ENCODE data around the gene PLEKHA7.

Gene PLEKHA7

DNA sequence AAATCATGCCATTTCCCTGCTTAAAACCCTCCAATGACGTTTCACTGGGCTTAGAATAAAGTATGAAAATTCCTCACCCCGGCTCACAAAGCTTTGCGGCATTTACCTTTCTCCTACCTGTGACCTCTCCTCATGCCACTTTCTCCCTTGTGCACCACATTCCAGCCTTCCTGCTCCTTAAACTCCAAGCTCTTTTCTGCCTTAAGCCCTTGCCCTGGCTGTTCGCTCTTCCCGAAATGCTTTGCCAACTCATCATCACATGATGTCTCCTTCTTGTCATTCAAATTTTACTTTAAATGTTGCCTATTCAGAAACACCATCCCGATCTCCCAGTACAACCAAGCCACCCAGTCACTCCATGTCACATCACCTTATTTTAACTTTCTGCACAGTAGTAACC lies 2.0 kb downstream of the PLEKHA7 start:
- TF ChIP-seq REST (IDR thresholded peaks at IDR 0.05; ENCODE audit: insufficient read depth in 1 of 2, low read depth in 2 of 2, low read length in 2 of 2), result no peak
- TF ChIP-seq POLR2AphosphoS5 (IDR thresholded peaks at IDR 0.05; ENCODE audit: low read depth, low read length), result no peak
- TF ChIP-seq TAF1 (IDR thresholded peaks at IDR 0.05; ENCODE audit: borderline replicate concordance, insufficient read depth, low read length), result no peak
- no peak for TF ChIP-seq SIN3A (IDR thresholded peaks at IDR 0.05; ENCODE audit: borderline replicate concordance, insufficient read depth, low read length)
- no peak for TF ChIP-seq FOXP2 (optimal IDR thresholded peaks at IDR 0.05; ENCODE audit: borderline replicate concordance, extremely low read depth, extremely low read length, insufficient read depth)

DNA sequence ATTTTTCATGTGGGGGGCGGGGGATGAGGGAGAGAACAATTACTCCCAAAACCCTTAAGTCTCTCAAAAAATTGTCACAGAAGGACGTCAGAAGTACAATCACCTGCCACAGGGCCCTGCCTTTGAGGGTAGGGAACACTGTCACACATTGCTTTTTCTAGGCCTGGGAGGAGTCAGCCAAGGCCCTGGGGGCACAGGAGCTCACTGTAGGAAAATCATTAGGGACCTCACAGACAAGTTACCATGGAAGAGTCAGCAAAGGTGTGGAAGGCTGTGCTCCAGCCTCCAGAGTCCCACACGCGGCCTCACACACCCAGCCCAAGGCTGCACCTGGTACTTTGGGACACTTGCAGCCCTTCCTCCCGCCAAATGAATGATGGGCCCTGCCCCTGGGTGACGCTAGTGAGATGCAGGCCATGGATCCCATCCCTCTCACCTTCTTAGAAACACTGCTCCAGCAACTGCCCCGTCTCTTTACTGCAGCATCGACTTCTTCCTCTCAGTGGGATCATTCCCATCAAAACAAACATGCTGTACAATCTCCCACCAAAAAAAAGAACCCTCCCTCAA lies 3.3 kb downstream of the PLEKHA7 start:
- TF ChIP-seq SIN3A (IDR thresholded peaks at IDR 0.05; ENCODE audit: borderline replicate concordance, insufficient read depth, low read length) (no peak), TAF1 (IDR thresholded peaks at IDR 0.05; ENCODE audit: borderline replicate concordance, insufficient read depth, low read length) (no peak), FOXP2 (optimal IDR thresholded peaks at IDR 0.05; ENCODE audit: borderline replicate concordance, extremely low read depth, extremely low read length, insufficient read depth) (no peak), REST (IDR thresholded peaks at IDR 0.05; ENCODE audit: insufficient read depth in 1 of 2, low read depth in 2 of 2, low read length in 2 of 2) (no peak), POLR2AphosphoS5 (IDR thresholded peaks at IDR 0.05; ENCODE audit: low read depth, low read length) (no peak)

DNA sequence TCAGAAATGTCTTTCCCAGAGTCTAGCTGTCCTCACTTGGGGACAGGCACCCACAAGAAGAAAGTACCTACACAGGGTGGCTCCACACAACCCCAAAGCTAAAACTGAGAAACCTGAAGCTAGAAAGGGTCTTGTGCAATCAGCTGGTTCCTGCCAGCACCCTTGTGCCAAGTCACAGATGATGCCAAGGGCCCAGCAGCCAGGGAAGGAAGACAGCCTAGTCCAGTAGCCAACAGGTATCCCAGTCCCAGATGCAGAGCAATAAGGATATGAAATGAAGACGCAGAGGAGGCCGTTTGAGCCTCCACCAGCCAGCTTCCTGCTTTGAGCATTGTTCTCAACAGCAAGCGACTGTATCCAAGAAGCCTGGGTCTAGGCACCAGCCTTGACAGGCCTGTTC lies 6.1 kb downstream of the PLEKHA7 start:
- no peak for TF ChIP-seq FOXP2 (optimal IDR thresholded peaks at IDR 0.05; ENCODE audit: borderline replicate concordance, extremely low read depth, extremely low read length, insufficient read depth)

DNA sequence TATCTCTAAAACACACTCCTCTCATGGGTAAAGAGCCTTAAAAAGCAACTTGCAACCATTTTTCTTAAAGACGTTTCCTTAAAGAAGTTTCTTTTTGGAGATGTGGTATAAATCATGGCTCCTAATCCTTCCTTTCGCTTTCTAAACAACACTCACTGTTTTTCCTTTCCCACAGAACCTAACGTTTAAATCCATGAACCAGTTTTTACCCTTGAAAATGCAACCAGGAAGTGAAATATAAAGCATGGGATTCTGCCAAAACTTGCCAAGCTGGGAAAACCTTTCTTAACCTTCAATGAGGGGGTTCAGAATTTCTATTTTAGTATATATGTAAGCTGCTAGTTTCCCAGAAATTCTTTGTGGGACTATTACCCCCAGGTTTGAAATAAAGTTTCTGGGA lies 8.6 kb downstream of the PLEKHA7 start:
- TF ChIP-seq POLR2AphosphoS5 (IDR thresholded peaks at IDR 0.05; ENCODE audit: low read depth, low read length), result no peak
- TF ChIP-seq TAF1 (IDR thresholded peaks at IDR 0.05; ENCODE audit: borderline replicate concordance, insufficient read depth, low read length), result no peak
- no peak for TF ChIP-seq REST (IDR thresholded peaks at IDR 0.05; ENCODE audit: insufficient read depth in 1 of 2, low read depth in 2 of 2, low read length in 2 of 2)

- TF ChIP-seq FOXP2 (optimal IDR thresholded peaks at IDR 0.05; ENCODE audit: borderline replicate concordance, extremely low read depth, extremely low read length, insufficient read depth), result no peak
- TF ChIP-seq POLR2AphosphoS5 (IDR thresholded peaks at IDR 0.05; ENCODE audit: low read depth, low read length), result no peak
- no peak for TF ChIP-seq TAF1 (IDR thresholded peaks at IDR 0.05; ENCODE audit: borderline replicate concordance, insufficient read depth, low read length)
- TF ChIP-seq REST (IDR thresholded peaks at IDR 0.05; ENCODE audit: insufficient read depth in 1 of 2, low read depth in 2 of 2, low read length in 2 of 2), result no peak
- no peak for TF ChIP-seq SIN3A (IDR thresholded peaks at IDR 0.05; ENCODE audit: borderline replicate concordance, insufficient read depth, low read length)
Measured at GRCh38 chr11:17004486-17005148, 9.6 kb downstream of the PLEKHA7 start.

Data from PFSK-1 (cell line).